ENCODE measurements around the gene DUS1L. TPM values are rescaled to one million over a fixed set of nuclear protein-coding genes. Genes with fewer than 3 reads are reported as not detected.

DUS1L gene
- total and polyA plus RNA-seq, 5 donors: 51.3 to 82.1 (median 60.0) TPM

DNA sequence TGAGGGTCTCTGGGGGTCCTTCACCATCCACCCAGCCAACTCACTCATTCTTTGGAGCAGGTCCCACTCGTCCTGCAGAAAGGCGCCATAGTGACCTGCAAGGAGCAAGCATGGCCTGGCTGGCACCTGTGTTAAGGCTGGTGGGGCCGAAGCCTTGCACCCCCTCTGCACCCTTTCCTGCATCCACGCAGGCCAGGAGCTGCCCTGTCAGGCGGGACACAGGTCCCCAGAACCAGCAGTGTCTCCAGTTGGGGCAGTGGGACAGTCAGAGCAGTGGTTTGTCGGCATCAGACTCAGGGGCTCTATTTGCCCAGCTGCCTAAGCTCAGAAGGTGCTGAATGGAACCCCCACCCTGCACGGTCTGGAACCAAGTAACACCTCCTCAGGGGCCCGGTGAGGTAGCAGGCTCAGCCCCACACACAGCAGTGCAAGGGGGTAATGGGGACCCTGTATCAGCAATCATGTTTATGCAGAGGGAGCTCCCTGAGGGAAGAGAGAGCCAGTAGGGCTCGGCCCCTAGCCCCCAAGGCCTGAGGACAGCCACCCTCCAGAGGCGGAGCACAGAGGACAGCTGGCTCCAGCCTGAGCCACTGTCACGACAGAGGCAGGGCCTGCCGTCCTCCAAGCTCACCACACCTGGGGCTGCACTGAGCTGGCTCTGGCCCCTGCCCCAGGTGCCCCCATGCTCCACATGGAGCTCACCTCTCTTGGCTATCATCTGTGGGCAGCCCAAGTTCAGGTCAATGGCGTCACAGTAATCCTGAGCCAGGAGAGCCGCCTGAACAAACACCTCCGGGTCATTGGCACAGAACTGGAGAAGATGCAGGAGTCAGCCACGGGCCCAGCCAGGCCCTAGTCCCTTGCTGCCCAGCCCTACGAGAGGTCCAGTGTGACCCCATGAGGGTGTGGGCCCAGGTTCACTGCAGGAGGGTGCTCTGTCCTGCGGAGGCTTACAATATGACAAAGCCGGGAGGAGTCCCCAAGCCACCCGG is 1.9 kb downstream of the DUS1L start:
- H3K9me3 ChIP-seq (ENCODE audit: control insufficient read depth, low read length): no peaks in the 10 kb centered on the region
- DNase-seq (peak in 2 of 3 donors; percentile 6 to 51), ATAC-seq (no peak)
- H3K4me1 ChIP-seq (ENCODE audit: control insufficient read depth, insufficient read depth, low read length): peaks cover 6% of the 10 kb centered on the region
- intact Hi-C loops (cut with DNase I): no loop called here
- H3K27ac ChIP-seq (ENCODE audit: low read length): no peak overlapping the region
- H3K27me3 ChIP-seq (ENCODE audit: control insufficient read depth, insufficient read depth): no peaks in the 10 kb centered on the region
- no peak overlapping the region for H3K4me3 ChIP-seq (ENCODE audit: low read length)
- WGBS: 76% methylated on average over 20 of the region's 20 CpGs

DNA sequence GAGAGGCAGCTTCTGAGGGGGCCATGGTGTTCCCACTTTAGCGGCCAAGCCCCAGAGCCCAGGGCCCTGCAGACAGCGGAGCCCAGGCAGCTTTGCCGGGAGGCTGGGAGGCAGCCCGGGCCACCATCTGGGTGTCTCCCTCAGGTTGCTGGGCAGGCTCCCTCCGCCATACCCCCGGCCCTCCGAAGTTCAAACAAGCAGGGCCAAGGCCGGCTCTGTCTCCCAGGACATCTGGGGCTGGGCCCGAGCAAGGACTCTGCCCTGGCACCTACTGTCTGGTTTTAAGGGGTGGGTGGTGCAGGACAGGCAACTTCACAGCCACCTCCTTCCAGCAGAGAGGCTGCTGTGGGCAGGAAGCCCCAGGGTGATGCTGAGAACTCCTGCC is 2.6 kb downstream of the DUS1L start:
- no peaks in the 10 kb centered on the region for H3K27me3 ChIP-seq (ENCODE audit: control insufficient read depth, insufficient read depth)
- H3K4me1 ChIP-seq (ENCODE audit: control insufficient read depth, insufficient read depth, low read length): peaks cover 6% of the 10 kb centered on the region
- DNase-seq (peak in 2 of 3 donors; percentile 29 to 54), ATAC-seq (no peak)
- intact Hi-C loops (cut with DNase I): no loop called here
- no peaks in the 10 kb centered on the region for H3K9me3 ChIP-seq (ENCODE audit: control insufficient read depth, low read length)
- no peak overlapping the region for H3K27ac ChIP-seq (ENCODE audit: low read length)
- no peak overlapping the region for H3K4me3 ChIP-seq (ENCODE audit: low read length)
- 86% methylated on average over 9 of the region's 9 CpGs for WGBS

DNA sequence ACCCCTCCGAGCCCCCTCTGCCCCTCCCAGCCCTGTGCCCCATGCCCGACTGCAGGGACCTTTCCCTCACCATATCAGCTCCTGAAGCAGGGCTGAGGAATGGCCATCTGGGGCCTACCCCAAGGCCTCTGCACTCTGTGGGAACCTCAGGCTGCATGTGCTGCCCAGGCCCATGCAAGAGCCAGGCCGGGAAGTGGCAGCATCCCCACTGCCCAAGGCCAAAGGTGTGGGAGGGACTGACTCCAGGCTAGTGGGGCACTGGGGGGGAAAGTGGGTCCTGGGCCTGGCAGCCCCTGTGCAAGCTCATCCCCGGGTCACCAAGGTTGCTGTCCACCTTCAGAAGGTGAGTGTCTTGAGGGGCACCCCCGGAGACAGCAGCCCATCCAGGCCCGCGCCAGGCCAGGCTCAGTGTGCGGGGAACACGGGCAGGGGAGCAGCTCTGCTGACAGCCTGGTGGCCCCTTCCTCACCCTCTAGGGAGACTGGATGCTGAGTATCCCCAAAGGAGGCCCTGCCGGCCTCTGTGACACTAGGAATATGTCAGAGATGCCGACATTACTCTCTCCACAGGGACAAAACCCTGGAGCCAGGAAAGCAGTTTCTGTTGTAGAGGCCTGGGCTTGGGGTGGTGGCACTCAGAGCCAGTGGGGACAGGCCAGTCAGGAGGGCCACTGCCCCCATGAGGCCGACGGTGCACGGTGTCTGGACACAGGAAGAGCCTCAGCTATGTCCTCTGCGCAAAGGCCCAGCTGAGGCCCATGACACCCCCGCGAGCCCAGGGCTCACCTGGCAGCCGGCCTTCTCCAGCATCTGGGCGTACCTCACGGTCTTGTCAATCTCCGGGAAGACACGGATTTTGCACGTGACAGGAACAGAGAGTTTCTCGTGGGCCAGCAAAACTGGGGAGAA is 3.3 kb downstream of the DUS1L start:
- Histone ChIP-seq H3K27me3 (ENCODE audit: control insufficient read depth, insufficient read depth) (no peaks in the 10 kb centered on the region), H3K9me3 (ENCODE audit: control insufficient read depth, low read length) (no peaks in the 10 kb centered on the region), H3K4me3 (ENCODE audit: low read length) (no peak overlapping the region), H3K27ac (ENCODE audit: low read length) (no peak overlapping the region), H3K4me1 (ENCODE audit: control insufficient read depth, insufficient read depth, low read length) (peaks cover 6% of the 10 kb centered on the region)
- 81% methylated on average over 24 of the region's 24 CpGs for WGBS
- ATAC-seq (no peak), DNase-seq (peak; percentile 10 to 45 (median 37))
- intact Hi-C loops (cut with DNase I): no loop called here

DNA sequence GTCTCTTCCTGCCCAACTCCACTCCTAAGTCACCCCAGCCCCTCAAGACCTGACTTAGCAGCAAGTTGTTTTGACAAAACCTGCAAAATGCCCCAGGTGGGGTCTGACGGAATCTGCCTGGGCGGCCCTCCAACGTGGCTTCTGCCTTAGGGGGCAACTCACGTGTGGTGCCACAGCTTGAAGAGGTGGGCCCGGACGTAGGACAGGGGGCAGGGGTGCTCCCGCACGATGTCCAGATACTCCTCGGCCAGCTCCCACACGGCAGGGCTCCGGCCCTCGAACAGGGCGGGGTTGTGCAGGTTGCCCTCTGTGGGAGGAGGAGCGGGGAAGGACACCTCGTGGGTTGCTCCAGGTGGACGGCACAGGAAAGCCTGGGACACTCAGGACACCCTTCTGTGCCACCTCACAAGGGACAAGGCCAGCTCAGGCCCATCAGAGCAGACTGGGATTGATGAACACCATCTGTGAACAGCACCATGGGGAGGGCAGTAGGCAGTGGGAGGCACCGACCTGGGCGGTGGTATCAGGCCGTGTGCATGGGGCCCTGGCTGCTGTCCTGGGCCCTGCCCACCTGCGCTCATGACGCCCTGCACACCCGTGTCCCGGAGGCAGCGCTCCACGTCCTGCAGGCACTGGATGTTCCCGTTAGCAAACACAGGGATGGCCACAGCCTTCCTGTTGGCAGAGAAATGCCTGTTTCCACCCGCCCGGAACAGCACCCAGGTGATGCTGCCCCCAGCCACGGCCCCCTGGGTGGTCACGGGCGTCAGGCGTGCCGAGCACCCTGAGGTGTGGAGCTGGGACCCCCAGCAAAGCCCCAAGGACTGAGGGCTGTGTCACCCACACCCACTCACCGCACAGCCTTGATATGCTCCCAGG is 4.3 kb downstream of the DUS1L start:
- DNase-seq: peak; percentile 9 to 43 (median 41)
- Histone ChIP-seq H3K27me3 (ENCODE audit: control insufficient read depth, insufficient read depth) (no peaks in the 10 kb centered on the region), H3K4me1 (ENCODE audit: control insufficient read depth, insufficient read depth, low read length) (peaks cover 6% of the 10 kb centered on the region), H3K4me3 (ENCODE audit: low read length) (no peak overlapping the region), H3K9me3 (ENCODE audit: control insufficient read depth, low read length) (no peaks in the 10 kb centered on the region), H3K27ac (ENCODE audit: low read length) (no peak overlapping the region)
- no peak for ATAC-seq
- WGBS: 86% methylated on average over 34 of the region's 34 CpGs
- intact Hi-C loops (cut with DNase I): no loop called here

DNA sequence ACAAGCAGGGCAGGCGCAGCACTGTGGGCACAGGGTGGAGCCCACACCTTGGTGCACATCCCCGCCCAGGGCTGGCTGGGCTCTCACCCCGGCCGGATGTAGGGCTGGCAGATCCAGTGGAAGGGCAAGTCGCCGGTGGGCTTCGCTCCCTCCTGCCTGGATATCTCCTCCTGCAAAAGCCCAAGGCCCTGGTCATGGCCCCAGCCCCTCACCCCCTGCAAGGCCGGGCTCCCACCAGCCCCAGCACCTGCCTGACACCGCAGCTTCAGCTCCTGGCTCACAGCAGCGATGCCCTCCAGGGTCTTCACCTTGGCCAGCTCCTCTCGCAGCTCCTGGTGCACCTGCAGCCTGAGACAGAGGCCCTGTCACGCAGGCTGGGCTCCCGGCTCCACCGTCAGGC is 5.0 kb downstream of the DUS1L start:
- Histone ChIP-seq H3K9me3 (ENCODE audit: control insufficient read depth, low read length) (no peaks in the 10 kb centered on the region), H3K27me3 (ENCODE audit: control insufficient read depth, insufficient read depth) (no peaks in the 10 kb centered on the region), H3K4me1 (ENCODE audit: control insufficient read depth, insufficient read depth, low read length) (peaks cover 6% of the 10 kb centered on the region), H3K4me3 (ENCODE audit: low read length) (no peak overlapping the region), H3K27ac (ENCODE audit: low read length) (no peak overlapping the region)
- WGBS: 86% methylated on average over 14 of the region's 14 CpGs
- intact Hi-C loops (cut with DNase I): no loop called here
- ATAC-seq: no peak
- DNase-seq: peak; percentile 10 to 57 (median 38)

DNA sequence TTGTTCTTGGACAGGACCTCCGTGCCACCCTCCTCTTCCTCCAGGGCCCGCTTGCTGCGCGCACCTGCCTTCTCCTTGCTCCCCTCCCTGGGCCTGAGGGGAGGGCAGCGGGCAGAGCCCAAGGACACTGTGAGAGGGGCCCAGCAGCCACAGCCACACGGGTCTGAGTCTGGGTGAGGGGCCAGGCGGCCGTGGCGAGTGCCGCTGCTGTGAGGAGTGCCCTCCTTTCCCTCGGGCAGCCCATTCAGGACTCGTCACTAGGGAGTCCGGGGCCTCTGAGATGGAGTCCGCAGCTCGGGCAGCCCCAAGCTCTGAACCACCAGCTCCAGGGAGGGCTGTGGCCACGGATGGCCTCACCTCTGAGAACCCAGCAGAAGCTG is 5.6 kb downstream of the DUS1L start:
- Histone ChIP-seq H3K9me3 (ENCODE audit: control insufficient read depth, low read length) (no peaks in the 10 kb centered on the region), H3K27ac (ENCODE audit: low read length) (no peak overlapping the region), H3K4me3 (ENCODE audit: low read length) (no peak overlapping the region), H3K4me1 (ENCODE audit: control insufficient read depth, insufficient read depth, low read length) (peaks cover 6% of the 10 kb centered on the region), H3K27me3 (ENCODE audit: control insufficient read depth, insufficient read depth) (no peaks in the 10 kb centered on the region)
- no peak for ATAC-seq
- whole genome bisulfite sequencing: 79% methylated on average over 16 of the region's 16 CpGs
- peak; percentile 5 to 53 (median 41) for DNase-seq
- intact Hi-C loops (cut with DNase I): no loop called here

DNA sequence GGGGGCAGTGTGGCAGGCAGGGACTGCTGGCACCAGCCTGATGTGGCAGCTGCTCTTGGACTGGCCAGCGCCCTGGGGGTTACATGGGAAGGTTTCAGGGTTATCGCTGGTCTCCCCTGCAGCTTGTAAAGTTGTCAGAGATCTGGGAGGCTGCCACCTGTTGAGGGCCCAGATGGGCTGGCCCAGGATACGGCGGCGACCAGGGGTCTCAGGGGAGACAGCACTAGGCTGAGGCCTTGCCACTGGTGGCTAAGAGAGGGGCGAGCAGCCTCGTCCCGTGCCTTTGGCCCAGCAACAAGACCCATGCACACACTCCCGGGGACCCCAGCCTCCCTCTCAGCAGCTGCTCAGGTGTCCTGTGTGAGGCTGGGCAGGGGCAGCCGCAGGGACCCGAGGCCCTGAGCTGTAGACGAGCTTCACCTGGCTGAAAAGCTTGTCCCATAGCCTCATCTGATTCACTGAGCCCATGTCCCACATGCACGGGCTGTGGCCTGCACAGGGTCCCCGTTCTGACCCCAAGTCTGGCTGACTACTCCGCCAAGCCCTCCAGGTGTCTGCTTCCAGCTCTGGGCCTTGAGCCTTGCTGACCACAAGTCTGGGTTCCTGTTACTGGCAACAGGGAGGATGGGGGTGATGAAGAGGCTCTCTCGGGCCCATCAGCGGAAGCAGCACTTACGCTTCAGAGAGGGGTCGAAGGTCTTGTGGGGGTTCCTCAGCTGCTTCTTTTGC is 6.2 kb downstream of the DUS1L start:
- intact Hi-C loops (cut with DNase I): no loop called here
- Histone ChIP-seq H3K27ac (ENCODE audit: low read length) (no peak overlapping the region), H3K27me3 (ENCODE audit: control insufficient read depth, insufficient read depth) (no peaks in the 10 kb centered on the region), H3K4me1 (ENCODE audit: control insufficient read depth, insufficient read depth, low read length) (peaks cover under 1% of the 10 kb centered on the region), H3K4me3 (ENCODE audit: low read length) (no peak overlapping the region), H3K9me3 (ENCODE audit: control insufficient read depth, low read length) (no peaks in the 10 kb centered on the region)
- peak in 2 of 3 donors; percentile 50 to 55 for DNase-seq
- WGBS: 67% methylated on average over 19 of the region's 19 CpGs
- no peak for ATAC-seq

DNA sequence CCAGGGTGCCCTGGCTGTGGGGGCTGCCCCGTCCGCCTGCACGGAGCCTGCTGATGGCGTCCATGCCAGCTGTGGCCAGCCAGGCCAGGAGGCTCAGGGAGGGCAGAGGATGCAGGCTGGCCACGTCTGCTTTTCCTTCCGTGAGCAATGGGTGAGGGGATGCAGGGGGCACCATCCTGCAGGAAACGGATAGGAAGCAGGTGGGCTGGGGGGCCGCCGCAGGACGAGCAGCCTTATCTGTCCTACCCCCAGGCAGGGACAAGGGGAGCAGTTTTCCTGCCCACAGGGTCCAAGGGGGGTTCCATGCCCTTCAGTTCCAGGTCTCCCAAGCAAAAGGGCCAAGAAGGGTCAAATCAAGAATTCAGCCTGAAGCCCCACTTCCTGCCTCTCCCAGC is 6.8 kb downstream of the DUS1L start:
- WGBS: 71% methylated on average over 10 of the region's 10 CpGs
- no peak overlapping the region for H3K4me3 ChIP-seq (ENCODE audit: low read length)
- no peaks in the 10 kb centered on the region for H3K9me3 ChIP-seq (ENCODE audit: control insufficient read depth, low read length)
- H3K4me1 ChIP-seq (ENCODE audit: control insufficient read depth, insufficient read depth, low read length): no peaks in the 10 kb centered on the region
- DNase-seq: peak in 1 of 3 donors; percentile 42
- ATAC-seq: no peak
- H3K27me3 ChIP-seq (ENCODE audit: control insufficient read depth, insufficient read depth): no peaks in the 10 kb centered on the region
- intact Hi-C loops (cut with DNase I): no loop called here
- no peak overlapping the region for H3K27ac ChIP-seq (ENCODE audit: low read length)

DNA sequence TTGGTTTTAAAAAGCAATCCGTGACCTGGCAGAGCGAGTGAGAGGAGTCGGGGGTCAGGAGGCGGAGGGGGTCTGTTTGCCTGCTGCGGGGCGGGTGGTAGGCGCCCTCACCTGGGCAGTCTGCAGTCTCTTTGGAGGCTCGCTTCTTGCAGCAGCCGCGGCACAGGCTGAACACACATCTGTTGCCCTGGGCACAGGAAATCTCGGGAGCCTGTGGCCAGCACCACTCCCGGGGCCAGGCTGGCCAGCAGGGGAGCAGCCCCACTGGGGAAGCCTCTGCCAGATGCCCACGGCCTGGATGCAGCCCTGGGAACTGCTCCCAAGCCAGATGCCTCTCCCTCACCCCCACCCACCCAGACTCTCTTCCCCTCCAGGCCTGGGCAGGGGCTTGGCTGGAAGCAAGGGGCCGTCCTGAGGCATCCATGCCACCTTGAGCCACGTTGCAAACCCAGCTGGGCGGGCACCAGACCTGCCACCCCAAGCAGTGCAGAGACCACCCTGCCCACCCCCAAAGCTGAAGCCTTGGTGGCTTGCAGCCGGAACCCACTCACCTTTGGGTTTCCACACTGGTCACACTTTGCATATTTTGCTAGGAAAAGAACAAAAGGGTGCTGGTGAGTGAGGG is 7.3 kb downstream of the DUS1L start:
- Histone ChIP-seq H3K27ac (ENCODE audit: low read length) (no peak overlapping the region), H3K9me3 (ENCODE audit: control insufficient read depth, low read length) (no peaks in the 10 kb centered on the region), H3K27me3 (ENCODE audit: control insufficient read depth, insufficient read depth) (no peaks in the 10 kb centered on the region), H3K4me1 (ENCODE audit: control insufficient read depth, insufficient read depth, low read length) (no peaks in the 10 kb centered on the region), H3K4me3 (ENCODE audit: low read length) (no peak overlapping the region)
- DNase-seq: peak in 1 of 3 donors; percentile 51
- 77% methylated on average over 17 of the region's 17 CpGs for WGBS
- no peak for ATAC-seq
- intact Hi-C loops (cut with DNase I): no loop called here

All from right cardiac atrium (tissue), 5 donors.